ENCODE results near the gene PTPN11. TPM values are rescaled to one million over a fixed set of nuclear protein-coding genes. Genes with fewer than 3 reads are reported as not detected.

The PTPN11 gene
- total and polyA plus RNA-seq, 10 of the 15 experiments (the other 5 are each of a cell fraction or from before 2014, with no cell fraction given): 14.6 to 85.2 (median 58.6) TPM

DNA sequence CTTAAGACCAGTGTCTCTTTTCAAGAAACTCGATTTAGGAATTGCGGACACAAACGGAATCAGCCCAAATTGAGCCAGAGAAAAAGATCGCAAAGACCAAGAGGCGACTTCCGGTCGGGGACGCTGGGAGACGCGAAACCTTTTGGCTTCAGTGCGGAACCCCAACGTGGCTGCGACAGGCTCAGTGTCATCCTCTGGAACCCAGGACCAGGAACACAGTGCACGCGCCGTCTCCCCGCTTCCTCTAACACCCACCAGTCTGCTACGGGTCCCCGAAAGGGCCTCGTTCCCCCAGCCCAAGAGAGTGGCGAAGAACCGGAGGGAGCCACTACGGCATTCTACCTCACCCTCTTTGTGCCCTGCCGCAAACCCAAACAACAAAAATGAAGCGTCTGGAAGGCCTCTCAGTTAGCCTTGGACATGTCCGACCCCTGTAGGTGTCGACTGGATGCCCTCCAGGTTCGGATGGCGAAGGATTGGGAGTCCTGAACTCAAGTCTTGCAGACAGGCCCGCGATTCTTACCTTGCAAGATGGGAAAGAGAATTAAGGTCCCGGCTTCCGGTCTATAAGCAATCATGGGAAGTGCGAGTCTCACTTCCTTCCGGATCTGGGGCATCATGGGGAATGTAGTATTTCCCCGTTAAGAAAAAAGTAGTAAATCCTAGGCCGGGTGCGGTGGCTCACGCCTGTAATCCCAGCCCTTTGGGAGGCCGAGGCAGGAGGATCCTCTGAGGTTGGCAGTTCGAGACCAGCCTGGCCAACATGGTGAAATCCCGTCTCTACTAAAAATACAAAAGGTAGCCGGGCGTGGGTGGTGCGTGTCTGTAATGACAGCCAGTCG, 9.5 kb upstream of the PTPN11 start, which contains the start of gene RPL6 (continued):
- TF ChIP-seq, protein P1, sequence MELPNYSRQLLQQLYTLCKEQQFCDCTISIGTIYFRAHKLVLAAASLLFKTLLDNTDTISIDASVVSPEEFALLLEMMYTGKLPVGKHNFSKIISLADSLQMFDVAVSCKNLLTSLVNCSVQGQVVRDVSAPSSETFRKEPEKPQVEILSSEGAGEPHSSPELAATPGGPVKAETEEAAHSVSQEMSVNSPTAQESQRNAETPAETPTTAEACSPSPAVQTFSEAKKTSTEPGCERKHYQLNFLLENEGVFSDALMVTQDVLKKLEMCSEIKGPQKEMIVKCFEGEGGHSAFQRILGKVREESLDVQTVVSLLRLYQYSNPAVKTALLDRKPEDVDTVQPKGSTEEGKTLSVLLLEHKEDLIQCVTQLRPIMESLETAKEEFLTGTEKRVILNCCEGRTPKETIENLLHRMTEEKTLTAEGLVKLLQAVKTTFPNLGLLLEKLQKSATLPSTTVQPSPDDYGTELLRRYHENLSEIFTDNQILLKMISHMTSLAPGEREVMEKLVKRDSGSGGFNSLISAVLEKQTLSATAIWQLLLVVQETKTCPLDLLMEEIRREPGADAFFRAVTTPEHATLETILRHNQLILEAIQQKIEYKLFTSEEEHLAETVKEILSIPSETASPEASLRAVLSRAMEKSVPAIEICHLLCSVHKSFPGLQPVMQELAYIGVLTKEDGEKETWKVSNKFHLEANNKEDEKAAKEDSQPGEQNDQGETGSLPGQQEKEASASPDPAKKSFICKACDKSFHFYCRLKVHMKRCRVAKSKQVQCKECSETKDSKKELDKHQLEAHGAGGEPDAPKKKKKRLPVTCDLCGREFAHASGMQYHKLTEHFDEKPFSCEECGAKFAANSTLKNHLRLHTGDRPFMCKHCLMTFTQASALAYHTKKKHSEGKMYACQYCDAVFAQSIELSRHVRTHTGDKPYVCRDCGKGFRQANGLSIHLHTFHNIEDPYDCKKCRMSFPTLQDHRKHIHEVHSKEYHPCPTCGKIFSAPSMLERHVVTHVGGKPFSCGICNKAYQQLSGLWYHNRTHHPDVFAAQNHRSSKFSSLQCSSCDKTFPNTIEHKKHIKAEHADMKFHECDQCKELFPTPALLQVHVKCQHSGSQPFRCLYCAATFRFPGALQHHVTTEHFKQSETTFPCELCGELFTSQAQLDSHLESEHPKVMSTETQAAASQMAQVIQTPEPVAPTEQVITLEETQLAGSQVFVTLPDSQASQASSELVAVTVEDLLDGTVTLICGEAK (IDR thresholded peaks at IDR 0.05; ENCODE audit: borderline replicate concordance): peak; percentile 96
- TF ChIP-seq, protein P2, sequence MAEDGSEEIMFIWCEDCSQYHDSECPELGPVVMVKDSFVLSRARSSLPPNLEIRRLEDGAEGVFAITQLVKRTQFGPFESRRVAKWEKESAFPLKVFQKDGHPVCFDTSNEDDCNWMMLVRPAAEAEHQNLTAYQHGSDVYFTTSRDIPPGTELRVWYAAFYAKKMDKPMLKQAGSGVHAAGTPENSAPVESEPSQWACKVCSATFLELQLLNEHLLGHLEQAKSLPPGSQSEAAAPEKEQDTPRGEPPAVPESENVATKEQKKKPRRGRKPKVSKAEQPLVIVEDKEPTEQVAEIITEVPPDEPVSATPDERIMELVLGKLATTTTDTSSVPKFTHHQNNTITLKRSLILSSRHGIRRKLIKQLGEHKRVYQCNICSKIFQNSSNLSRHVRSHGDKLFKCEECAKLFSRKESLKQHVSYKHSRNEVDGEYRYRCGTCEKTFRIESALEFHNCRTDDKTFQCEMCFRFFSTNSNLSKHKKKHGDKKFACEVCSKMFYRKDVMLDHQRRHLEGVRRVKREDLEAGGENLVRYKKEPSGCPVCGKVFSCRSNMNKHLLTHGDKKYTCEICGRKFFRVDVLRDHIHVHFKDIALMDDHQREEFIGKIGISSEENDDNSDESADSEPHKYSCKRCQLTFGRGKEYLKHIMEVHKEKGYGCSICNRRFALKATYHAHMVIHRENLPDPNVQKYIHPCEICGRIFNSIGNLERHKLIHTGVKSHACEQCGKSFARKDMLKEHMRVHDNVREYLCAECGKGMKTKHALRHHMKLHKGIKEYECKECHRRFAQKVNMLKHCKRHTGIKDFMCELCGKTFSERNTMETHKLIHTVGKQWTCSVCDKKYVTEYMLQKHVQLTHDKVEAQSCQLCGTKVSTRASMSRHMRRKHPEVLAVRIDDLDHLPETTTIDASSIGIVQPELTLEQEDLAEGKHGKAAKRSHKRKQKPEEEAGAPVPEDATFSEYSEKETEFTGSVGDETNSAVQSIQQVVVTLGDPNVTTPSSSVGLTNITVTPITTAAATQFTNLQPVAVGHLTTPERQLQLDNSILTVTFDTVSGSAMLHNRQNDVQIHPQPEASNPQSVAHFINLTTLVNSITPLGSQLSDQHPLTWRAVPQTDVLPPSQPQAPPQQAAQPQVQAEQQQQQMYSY (CRISPR knock-in tag; IDR thresholded peaks at IDR 0.05): no peak
- 0 out of 2 replicates have a peak, but pooled peaks have one; percentile 21 for TF ChIP-seq PAX5 (IDR thresholded peaks at IDR 0.05; ENCODE audit: borderline replicate concordance, low read depth, low read length)
- TF ChIP-seq MTA2 (IDR thresholded peaks at IDR 0.05; ENCODE audit: low read depth): 0 out of 2 replicates have a peak, but pooled peaks have one; percentile 38
- TF ChIP-seq CBFB (IDR thresholded peaks at IDR 0.05; ENCODE audit: low read depth): peak; percentile 87
- TF ChIP-seq, protein P3, sequence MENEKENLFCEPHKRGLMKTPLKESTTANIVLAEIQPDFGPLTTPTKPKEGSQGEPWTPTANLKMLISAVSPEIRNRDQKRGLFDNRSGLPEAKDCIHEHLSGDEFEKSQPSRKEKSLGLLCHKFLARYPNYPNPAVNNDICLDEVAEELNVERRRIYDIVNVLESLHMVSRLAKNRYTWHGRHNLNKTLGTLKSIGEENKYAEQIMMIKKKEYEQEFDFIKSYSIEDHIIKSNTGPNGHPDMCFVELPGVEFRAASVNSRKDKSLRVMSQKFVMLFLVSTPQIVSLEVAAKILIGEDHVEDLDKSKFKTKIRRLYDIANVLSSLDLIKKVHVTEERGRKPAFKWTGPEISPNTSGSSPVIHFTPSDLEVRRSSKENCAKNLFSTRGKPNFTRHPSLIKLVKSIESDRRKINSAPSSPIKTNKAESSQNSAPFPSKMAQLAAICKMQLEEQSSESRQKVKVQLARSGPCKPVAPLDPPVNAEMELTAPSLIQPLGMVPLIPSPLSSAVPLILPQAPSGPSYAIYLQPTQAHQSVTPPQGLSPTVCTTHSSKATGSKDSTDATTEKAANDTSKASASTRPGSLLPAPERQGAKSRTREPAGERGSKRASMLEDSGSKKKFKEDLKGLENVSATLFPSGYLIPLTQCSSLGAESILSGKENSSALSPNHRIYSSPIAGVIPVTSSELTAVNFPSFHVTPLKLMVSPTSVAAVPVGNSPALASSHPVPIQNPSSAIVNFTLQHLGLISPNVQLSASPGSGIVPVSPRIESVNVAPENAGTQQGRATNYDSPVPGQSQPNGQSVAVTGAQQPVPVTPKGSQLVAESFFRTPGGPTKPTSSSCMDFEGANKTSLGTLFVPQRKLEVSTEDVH (IDR thresholded peaks at IDR 0.05; ENCODE audit: low read depth, partially characterized antibody): peak; percentile 83
- no peak for TF ChIP-seq SMC3 (IDR thresholded peaks at IDR 0.05; ENCODE audit: borderline replicate concordance, low read length)
- TF ChIP-seq, protein P4, sequence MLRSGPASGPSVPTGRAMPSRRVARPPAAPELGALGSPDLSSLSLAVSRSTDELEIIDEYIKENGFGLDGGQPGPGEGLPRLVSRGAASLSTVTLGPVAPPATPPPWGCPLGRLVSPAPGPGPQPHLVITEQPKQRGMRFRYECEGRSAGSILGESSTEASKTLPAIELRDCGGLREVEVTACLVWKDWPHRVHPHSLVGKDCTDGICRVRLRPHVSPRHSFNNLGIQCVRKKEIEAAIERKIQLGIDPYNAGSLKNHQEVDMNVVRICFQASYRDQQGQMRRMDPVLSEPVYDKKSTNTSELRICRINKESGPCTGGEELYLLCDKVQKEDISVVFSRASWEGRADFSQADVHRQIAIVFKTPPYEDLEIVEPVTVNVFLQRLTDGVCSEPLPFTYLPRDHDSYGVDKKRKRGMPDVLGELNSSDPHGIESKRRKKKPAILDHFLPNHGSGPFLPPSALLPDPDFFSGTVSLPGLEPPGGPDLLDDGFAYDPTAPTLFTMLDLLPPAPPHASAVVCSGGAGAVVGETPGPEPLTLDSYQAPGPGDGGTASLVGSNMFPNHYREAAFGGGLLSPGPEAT (IDR thresholded peaks at IDR 0.05; ENCODE audit: low read depth): peak; percentile 84
- TF ChIP-seq, protein P5, sequence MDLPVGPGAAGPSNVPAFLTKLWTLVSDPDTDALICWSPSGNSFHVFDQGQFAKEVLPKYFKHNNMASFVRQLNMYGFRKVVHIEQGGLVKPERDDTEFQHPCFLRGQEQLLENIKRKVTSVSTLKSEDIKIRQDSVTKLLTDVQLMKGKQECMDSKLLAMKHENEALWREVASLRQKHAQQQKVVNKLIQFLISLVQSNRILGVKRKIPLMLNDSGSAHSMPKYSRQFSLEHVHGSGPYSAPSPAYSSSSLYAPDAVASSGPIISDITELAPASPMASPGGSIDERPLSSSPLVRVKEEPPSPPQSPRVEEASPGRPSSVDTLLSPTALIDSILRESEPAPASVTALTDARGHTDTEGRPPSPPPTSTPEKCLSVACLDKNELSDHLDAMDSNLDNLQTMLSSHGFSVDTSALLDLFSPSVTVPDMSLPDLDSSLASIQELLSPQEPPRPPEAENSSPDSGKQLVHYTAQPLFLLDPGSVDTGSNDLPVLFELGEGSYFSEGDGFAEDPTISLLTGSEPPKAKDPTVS (IDR thresholded peaks at IDR 0.05; ENCODE audit: low read depth, low read length): peak; percentile 53; the same call in 1 of the 2 replicates
- TF ChIP-seq BHLHE40 (IDR thresholded peaks at IDR 0.05; ENCODE audit: borderline replicate concordance in 1 of 2, low read depth in 2 of 2, low read length in 1 of 2): peak; percentile 23 to 65; a peak in 2 of 4 replicates
- TF ChIP-seq, protein P6, sequence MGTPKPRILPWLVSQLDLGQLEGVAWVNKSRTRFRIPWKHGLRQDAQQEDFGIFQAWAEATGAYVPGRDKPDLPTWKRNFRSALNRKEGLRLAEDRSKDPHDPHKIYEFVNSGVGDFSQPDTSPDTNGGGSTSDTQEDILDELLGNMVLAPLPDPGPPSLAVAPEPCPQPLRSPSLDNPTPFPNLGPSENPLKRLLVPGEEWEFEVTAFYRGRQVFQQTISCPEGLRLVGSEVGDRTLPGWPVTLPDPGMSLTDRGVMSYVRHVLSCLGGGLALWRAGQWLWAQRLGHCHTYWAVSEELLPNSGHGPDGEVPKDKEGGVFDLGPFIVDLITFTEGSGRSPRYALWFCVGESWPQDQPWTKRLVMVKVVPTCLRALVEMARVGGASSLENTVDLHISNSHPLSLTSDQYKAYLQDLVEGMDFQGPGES (IDR thresholded peaks at IDR 0.05): no peak
- TF ChIP-seq RBBP5 (conservative IDR thresholded peaks at IDR 0.05): peak; percentile 98

Data from GM12878 (cell line).